Spleen (tissue), 7 donors: ENCODE measurements around the gene REC8.
"Not testable (repeated sequence)": the region's sequence is repeated elsewhere in the genome, so short reads cannot be mapped to it uniquely, and the experiment has no call there.

Experiments
- CTCF ChIP-seq, 11 experiments: fragments of 200-600 bp in 7 of 11; fragments of 450-650 bp in 4 of 11; sonication (generic) in 4 of 11; IDR thresholded peaks in 8 of 11; conservative IDR thresholded peaks in 3 of 11; 1 replicate in 7 of 11; 2 replicates in 4 of 11; pipeline versions ENCODE4 v1.4.0 to v1.8.0; 2016 to 2021; ENCODE audit warnings: antibody characterized with exemption in 11 of 11, inconsistent platforms in 4 of 11, mild to moderate bottlenecking in 1 of 11
- POLR2A ChIP-seq, 3 donors: fragments of 450-650 bp; IDR thresholded peaks; one replicate each; pipeline ENCODE4 v1.5.1; 2017; ENCODE audit warnings: antibody characterized with exemption in 3 of 3, mild to moderate bottlenecking in 1 of 3
- donor health status: DM: no; HTN: no; CAD: no; lungs with moderate emphysema.
- donor health status: DM: no; HTN: no; CAD: no.
- donor health status: DM: no; HTN: no; CAD: no.

- TF ChIP-seq CTCF (IDR thresholded peaks at IDR 0.05 in 8 of 11, conservative IDR thresholded peaks at IDR 0.05 in 3 of 11); POLR2A (IDR thresholded peaks at IDR 0.05): not testable (repeated sequence)
These were observed 51.1 kb downstream of the REC8 start for GRCh38 chr14:24222987-24223386.
